Right cardiac atrium (tissue), 5 donors: ENCODE measurements around the gene ST3GAL4. TPM values are rescaled to one million over a fixed set of nuclear protein-coding genes. Genes with fewer than 3 reads are reported as not detected.

Experiments used
- ATAC-seq, 2 donors: fragments of 200-7000 bp; cut with Tn5 transposase; one replicate each; pipeline versions ENCODE4 v1.8.0 to v1.9.1; 2020; ENCODE audit warnings: moderate library complexity in 2 of 2, mild to moderate bottlenecking in 1 of 2
- DNase-seq, 3 donors: peaks; one replicate each; pipeline ENCODE4 v3.0.0-alpha.2; 2020
- H3K27ac ChIP-seq: one replicate; pipeline ENCODE4 v1.5.1; 2013; ENCODE audit warnings: mild to moderate bottlenecking, low read length, control low read depth, moderate library complexity
- H3K27me3 ChIP-seq: one replicate; pipeline ENCODE4 v1.6.1; 2013; ENCODE audit not compliant: control insufficient read depth, insufficient read depth
- H3K4me1 ChIP-seq: one replicate; pipeline ENCODE4 v1.6.1; 2013; ENCODE audit warnings: low read length; ENCODE audit not compliant: control insufficient read depth, insufficient read depth
- H3K4me3 ChIP-seq: one replicate; pipeline ENCODE4 v1.5.1; 2013; ENCODE audit warnings: low read length, control low read depth
- H3K9me3 ChIP-seq: one replicate; pipeline ENCODE4 v1.6.1; 2013; ENCODE audit warnings: low read length; ENCODE audit not compliant: control insufficient read depth
- WGBS: extraction: QIAGEN DNeasy Blood & Tissue Kit; methylation state at CpG from one replicate; pipeline ENCODE4 v1.1.7; 2013; 5-methylcytosine and 5-hydroxymethylcytosine counted together
- intact Hi-C, 4 donors: fragments of 100-400 bp; cut with DNase I; formaldehyde crosslinking; loops; one replicate each; pipeline versions ENCODE4 v1.11.0 to v1.14.0; 2022 to 2023
- polyA plus RNA-seq: library from polyadenylated mRNA; stranded (reverse); fragments of 200-250 nt; gene quantifications from one replicate; pipeline ENCODE4 v1.2.3, GENCODE V29; 2013
- total RNA-seq, 4 donors: library from RNA; stranded (reverse); fragmentation: NEBNext Ultra II Directional; extraction: Animal tissue kit (Norgen Biotek cat#: 25700); gene quantifications; one replicate each; pipeline ENCODE4 v1.2.1, GENCODE V29; 2021
- donor health status: healthy with polysubstance abuse.
- donor health status: DM: no; HTN: yes; CAD: no.
- donor health status: DM: no; HTN: no; CAD: no.
- donor health status: DM: no; HTN: yes; CAD: no; lungs with severe emphysema.
- donor health status: DM: yes; HTN: yes; CAD: no.

Gene ST3GAL4
- total and polyA plus RNA-seq, 5 donors: 57.3 to 96.9 (median 62.1) TPM

GRCh38 chr11:126355926-126356897, 726 bp downstream of the ST3GAL4 start:
- H3K4me3 ChIP-seq: peak overlapping the region; percentile 92
- peak overlapping the region; percentile 36 for H3K27ac ChIP-seq
- H3K4me1 ChIP-seq: peaks cover 36% of the 10 kb centered on the region
- peak; percentile 69 to 81 (median 77) for DNase-seq
- intact Hi-C loops: loop anchor here in 1 of 4 donors (5.0 kb wide), 2 partner anchors 39 to 56 kb away; no protein-coding TSS in a partner anchor
- 6% methylated on average over 46 of the region's 46 CpGs for WGBS
- H3K27me3 ChIP-seq: no peaks in the 10 kb centered on the region
- ATAC-seq: peak; percentile 4 to 31
- H3K9me3 ChIP-seq: no peaks in the 10 kb centered on the region

GRCh38 chr11:126357055-126357962, 1.8 kb downstream of the ST3GAL4 start:
- Histone ChIP-seq H3K9me3 (no peaks in the 10 kb centered on the region), H3K27me3 (no peaks in the 10 kb centered on the region), H3K4me1 (peaks cover 34% of the 10 kb centered on the region), H3K27ac (peak overlapping the region; percentile 36), H3K4me3 (peak overlapping the region; percentile 92)
- WGBS: 40% methylated on average over 17 of the region's 17 CpGs
- peak; percentile 48 to 81 (median 70) for DNase-seq
- intact Hi-C loops: loop anchor here in 1 of 4 donors (5.0 kb wide), 2 partner anchors 40 to 55 kb away; no protein-coding TSS in a partner anchor
- no peak for ATAC-seq

- H3K27ac ChIP-seq: peak overlapping the region; percentile 36
- intact Hi-C loops: loop anchor here in 1 of 4 donors (5.0 kb wide), 2 partner anchors 41 to 54 kb away; no protein-coding TSS in a partner anchor
- no peaks in the 10 kb centered on the region for H3K27me3 ChIP-seq
- H3K4me3 ChIP-seq: peak overlapping the region; percentile 92
- ATAC-seq: no peak
- 42% methylated on average over 18 of the region's 18 CpGs for WGBS
- peaks cover 39% of the 10 kb centered on the region for H3K4me1 ChIP-seq
- DNase-seq: peak; percentile 11 to 66 (median 66)
- no peaks in the 10 kb centered on the region for H3K9me3 ChIP-seq
Measured at GRCh38 chr11:126357969-126358762, 2.7 kb downstream of the ST3GAL4 start.

- DNase-seq: peak in 2 of 3 donors; percentile 36 to 53
- 49% methylated on average over 2 of the region's 2 CpGs for WGBS
- Histone ChIP-seq H3K4me3 (no peak overlapping the region), H3K27me3 (no peaks in the 10 kb centered on the region), H3K9me3 (no peaks in the 10 kb centered on the region), H3K4me1 (peaks cover 40% of the 10 kb centered on the region), H3K27ac (peak overlapping the region; percentile 36)
- intact Hi-C loops: loop anchor here in 1 of 4 donors (5.0 kb wide), 2 partner anchors 41 to 54 kb away; no protein-coding TSS in a partner anchor
- ATAC-seq: no peak
Measured at GRCh38 chr11:126358763-126359160, 3.3 kb downstream of the ST3GAL4 start.

GRCh38 chr11:126359431-126360048, 4.1 kb downstream of the ST3GAL4 start:
- intact Hi-C loops: loop anchor here in 2 of 4 donors (5.0 kb wide), 2 partner anchors 42 to 53 kb away; no protein-coding TSS in a partner anchor
- 38% methylated on average over 16 of the region's 16 CpGs for WGBS
- Histone ChIP-seq H3K27me3 (no peaks in the 10 kb centered on the region), H3K4me1 (peaks cover 41% of the 10 kb centered on the region), H3K4me3 (no peak overlapping the region), H3K9me3 (no peaks in the 10 kb centered on the region), H3K27ac (peak overlapping the region; percentile 21)
- DNase-seq (peak; percentile 87 to 93 (median 93)), ATAC-seq (peak; percentile 27 to 48)

GRCh38 chr11:126360049-126360446, 4.6 kb downstream of the ST3GAL4 start:
- Histone ChIP-seq H3K4me3 (no peak overlapping the region), H3K9me3 (no peaks in the 10 kb centered on the region), H3K27ac (peak overlapping the region; percentile 6), H3K4me1 (peaks cover 41% of the 10 kb centered on the region), H3K27me3 (no peaks in the 10 kb centered on the region)
- intact Hi-C loops: loop anchor here in 1 of 4 donors (5.0 kb wide), 1 partner anchor 43 kb away; no protein-coding TSS in a partner anchor
- 70% methylated on average over 8 of the region's 8 CpGs for WGBS
- ATAC-seq (no peak), DNase-seq (no peak)

GRCh38 chr11:126361400-126361799, 5.9 kb downstream of the ST3GAL4 start:
- DNase-seq: peak in 2 of 3 donors; percentile 30 to 44
- Histone ChIP-seq H3K9me3 (no peaks in the 10 kb centered on the region), H3K4me3 (no peak overlapping the region), H3K27me3 (no peaks in the 10 kb centered on the region), H3K4me1 (peaks cover 41% of the 10 kb centered on the region), H3K27ac (no peak overlapping the region)
- WGBS: 45% methylated on average over 5 of the region's 5 CpGs
- intact Hi-C loops: loop anchor here in 1 of 4 donors (5.0 kb wide), 1 partner anchor 44 kb away; no protein-coding TSS in a partner anchor
- ATAC-seq: no peak

GRCh38 chr11:126362879-126363655, 7.6 kb downstream of the ST3GAL4 start:
- no peak overlapping the region for H3K4me3 ChIP-seq
- intact Hi-C loops: loop anchor here in 1 of 4 donors (5.0 kb wide), 1 partner anchor 46 kb away; no protein-coding TSS in a partner anchor
- ATAC-seq: no peak
- peaks cover 37% of the 10 kb centered on the region for H3K4me1 ChIP-seq
- H3K27ac ChIP-seq: peak overlapping the region; percentile 43
- H3K9me3 ChIP-seq: no peaks in the 10 kb centered on the region
- H3K27me3 ChIP-seq: no peaks in the 10 kb centered on the region
- DNase-seq: peak in 2 of 3 donors; percentile 47 to 48
- 46% methylated on average over 9 of the region's 9 CpGs for WGBS

- DNase-seq (peak in 2 of 3 donors; percentile 69 to 73), ATAC-seq (no peak)
- intact Hi-C loops: loop anchor here in 1 of 4 donors (5.0 kb wide), 1 partner anchor 46 kb away; no protein-coding TSS in a partner anchor
- H3K9me3 ChIP-seq: no peaks in the 10 kb centered on the region
- 66% methylated on average over 10 of the region's 10 CpGs for WGBS
- peak overlapping the region; percentile 3 for H3K27ac ChIP-seq
- H3K4me1 ChIP-seq: peaks cover 32% of the 10 kb centered on the region
- no peaks in the 10 kb centered on the region for H3K27me3 ChIP-seq
- H3K4me3 ChIP-seq: no peak overlapping the region
Measured at GRCh38 chr11:126363706-126364248, 8.3 kb downstream of the ST3GAL4 start.
